H7 (cell line): Measurements from ENCODE around the gene TRPM2. TPM values are rescaled to one million over a fixed set of nuclear protein-coding genes. Genes with fewer than 3 reads are reported as not detected.
A peak's percentile ranks its signal among the peaks of the same experiment; 100 is the strongest.

Experiments used
- DNase-seq: peaks from one replicate; pipeline ENCODE4 v3.0.0; 2012
- H3K27me3 ChIP-seq: 2 replicates; pipeline ENCODE4 v1.6.0; 2011; ENCODE audit warnings: mild to moderate bottlenecking, low read length; ENCODE audit not compliant: control insufficient read depth, insufficient read depth
- H3K36me3 ChIP-seq: replicated peaks from 2 replicates; pipeline ENCODE4 v1.5.1; 2011; ENCODE audit warnings: low read length; ENCODE audit not compliant: control insufficient read depth, insufficient read depth
- H3K4me3 ChIP-seq: 2 replicates; pipeline ENCODE4 v1.5.1; 2011; ENCODE audit warnings: low read depth, mild to moderate bottlenecking, control low read depth, low read length, moderate library complexity; ENCODE audit not compliant: insufficient read depth
- total RNA-seq: library from RNA; depleted of rRNA; stranded (reverse); fragments of >200 nt; shearing (Covaris generic); gene quantifications from 2 replicates; pipeline ENCODE4 v1.2.3, GENCODE V29; 2014

The TRPM2 gene
- total RNA-seq, 1 experiment from 2014 or later, result 0.42 TPM

GRCh38 chr21:44377922-44378645, 24.7 kb downstream of the TRPM2 start:
- no peak for DNase-seq
- no peaks in the 10 kb centered on the region for H3K36me3 ChIP-seq
- H3K4me3 ChIP-seq, result no peak overlapping the region
- H3K27me3 ChIP-seq, result no peaks in the 10 kb centered on the region

GRCh38 chr21:44378646-44379514, 25.5 kb downstream of the TRPM2 start:
- H3K27me3 ChIP-seq, result no peaks in the 10 kb centered on the region
- H3K36me3 ChIP-seq, result no peaks in the 10 kb centered on the region
- no peak overlapping the region for H3K4me3 ChIP-seq
- DNase-seq, result peak; percentile 50

GRCh38 chr21:44379515-44379848, 26.1 kb downstream of the TRPM2 start:
- Histone ChIP-seq H3K36me3 (no peaks in the 10 kb centered on the region), H3K4me3 (no peak overlapping the region), H3K27me3 (no peaks in the 10 kb centered on the region)
- DNase-seq, result no peak

GRCh38 chr21:44379991-44380865, 26.8 kb downstream of the TRPM2 start:
- DNase-seq, result peak; percentile 82
- Histone ChIP-seq H3K36me3 (no peaks in the 10 kb centered on the region), H3K27me3 (no peaks in the 10 kb centered on the region), H3K4me3 (no peak overlapping the region)

DNA sequence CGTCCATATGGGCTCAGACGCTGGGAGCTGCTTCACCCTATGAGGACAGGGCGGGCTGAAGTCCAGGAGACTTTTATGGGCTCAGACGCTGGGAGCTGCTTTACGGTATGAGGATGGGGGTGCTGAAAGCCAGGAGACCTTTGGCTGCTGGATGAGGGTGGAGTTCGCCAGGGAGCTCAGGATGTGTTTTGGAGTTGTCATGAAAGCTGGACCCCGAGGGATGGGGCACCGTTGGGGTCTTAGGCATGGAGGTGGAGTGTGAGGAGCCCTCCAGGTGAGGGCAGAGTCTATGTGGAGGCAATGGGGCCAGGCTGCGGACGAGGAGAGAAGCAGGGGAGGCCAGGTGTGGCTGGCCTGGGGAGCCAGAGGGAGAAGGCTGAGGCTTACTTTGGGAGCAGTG, 27.5 kb downstream of the TRPM2 start:
- H3K27me3 ChIP-seq, result no peaks in the 10 kb centered on the region
- H3K4me3 ChIP-seq, result no peak overlapping the region
- no peaks in the 10 kb centered on the region for H3K36me3 ChIP-seq
- no peak for DNase-seq

GRCh38 chr21:44381874-44382273, 28.5 kb downstream of the TRPM2 start:
- H3K4me3 ChIP-seq, result no peak overlapping the region
- H3K27me3 ChIP-seq, result no peaks in the 10 kb centered on the region
- no peak for DNase-seq
- no peaks in the 10 kb centered on the region for H3K36me3 ChIP-seq

DNA sequence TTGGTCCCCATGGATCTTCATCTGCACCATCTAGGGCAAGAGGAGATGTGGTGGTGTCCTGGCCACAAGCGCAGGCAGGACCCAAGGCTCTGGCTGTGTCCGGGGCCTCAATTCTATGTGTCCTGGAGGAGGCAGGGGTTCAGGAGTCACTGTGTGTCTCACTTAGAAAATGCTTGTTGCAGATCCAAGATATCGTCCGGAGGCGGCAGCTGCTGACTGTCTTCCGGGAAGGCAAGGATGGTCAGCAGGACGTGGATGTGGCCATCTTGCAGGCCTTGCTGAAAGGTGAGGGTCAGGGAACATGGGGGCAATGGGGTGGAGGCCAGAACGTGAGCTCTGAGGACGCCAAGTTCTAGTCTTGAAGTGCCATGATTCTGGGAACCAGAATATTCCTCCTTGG, 29.1 kb downstream of the TRPM2 start:
- H3K4me3 ChIP-seq, result no peak overlapping the region
- H3K27me3 ChIP-seq, result no peaks in the 10 kb centered on the region
- H3K36me3 ChIP-seq, result no peaks in the 10 kb centered on the region
- no peak for DNase-seq

GRCh38 chr21:44383216-44383615, 29.8 kb downstream of the TRPM2 start:
- DNase-seq, result no peak
- no peaks in the 10 kb centered on the region for H3K36me3 ChIP-seq
- no peak overlapping the region for H3K4me3 ChIP-seq
- no peaks in the 10 kb centered on the region for H3K27me3 ChIP-seq

- no peak for DNase-seq
- Histone ChIP-seq H3K4me3 (no peak overlapping the region), H3K27me3 (no peaks in the 10 kb centered on the region), H3K36me3 (no peaks in the 10 kb centered on the region)
These were observed 31.5 kb downstream of the TRPM2 start for GRCh38 chr21:44384968-44385367.

DNA sequence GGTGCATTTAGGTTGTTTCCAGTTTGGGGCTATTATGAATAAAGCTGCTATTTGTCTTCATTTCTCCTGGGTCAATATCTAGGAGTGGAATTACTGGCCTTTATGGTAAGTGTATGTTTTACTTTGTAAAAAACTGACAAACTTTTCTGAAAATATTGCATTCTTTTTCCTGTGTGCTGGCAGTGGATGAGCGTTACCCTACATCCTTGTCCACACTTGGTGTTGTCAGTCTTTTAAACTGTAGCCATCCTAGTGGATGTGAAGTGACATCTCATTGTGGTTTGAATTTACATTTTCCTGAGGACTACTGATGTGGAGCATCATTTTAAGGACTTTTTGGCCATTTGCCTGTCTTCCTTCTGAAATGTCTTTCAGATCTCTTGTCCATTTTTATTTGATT, 35.9 kb downstream of the TRPM2 start:
- no peak overlapping the region for H3K4me3 ChIP-seq
- no peaks in the 10 kb centered on the region for H3K36me3 ChIP-seq
- no peak for DNase-seq
- no peaks in the 10 kb centered on the region for H3K27me3 ChIP-seq

DNA sequence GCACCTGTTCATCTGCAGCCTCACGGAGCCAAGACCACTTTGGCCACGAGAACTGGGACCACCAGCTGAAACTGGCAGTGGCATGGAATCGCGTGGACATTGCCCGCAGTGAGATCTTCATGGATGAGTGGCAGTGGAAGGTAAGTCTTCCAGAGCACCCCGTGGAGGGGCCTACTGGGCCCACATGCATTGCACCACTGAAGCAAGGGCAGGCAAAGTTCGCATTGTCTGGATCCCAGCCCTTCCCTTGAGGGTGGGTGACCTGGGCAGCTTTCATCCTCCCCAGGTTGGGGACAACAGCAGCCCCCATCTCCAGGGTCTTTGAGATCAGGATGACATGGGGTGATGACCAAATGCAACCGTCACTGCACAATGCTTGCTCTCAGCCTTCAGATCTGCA, 37.5 kb downstream of the TRPM2 start:
- H3K4me3 ChIP-seq, result no peak overlapping the region
- no peaks in the 10 kb centered on the region for H3K27me3 ChIP-seq
- DNase-seq, result no peak
- no peaks in the 10 kb centered on the region for H3K36me3 ChIP-seq

DNA sequence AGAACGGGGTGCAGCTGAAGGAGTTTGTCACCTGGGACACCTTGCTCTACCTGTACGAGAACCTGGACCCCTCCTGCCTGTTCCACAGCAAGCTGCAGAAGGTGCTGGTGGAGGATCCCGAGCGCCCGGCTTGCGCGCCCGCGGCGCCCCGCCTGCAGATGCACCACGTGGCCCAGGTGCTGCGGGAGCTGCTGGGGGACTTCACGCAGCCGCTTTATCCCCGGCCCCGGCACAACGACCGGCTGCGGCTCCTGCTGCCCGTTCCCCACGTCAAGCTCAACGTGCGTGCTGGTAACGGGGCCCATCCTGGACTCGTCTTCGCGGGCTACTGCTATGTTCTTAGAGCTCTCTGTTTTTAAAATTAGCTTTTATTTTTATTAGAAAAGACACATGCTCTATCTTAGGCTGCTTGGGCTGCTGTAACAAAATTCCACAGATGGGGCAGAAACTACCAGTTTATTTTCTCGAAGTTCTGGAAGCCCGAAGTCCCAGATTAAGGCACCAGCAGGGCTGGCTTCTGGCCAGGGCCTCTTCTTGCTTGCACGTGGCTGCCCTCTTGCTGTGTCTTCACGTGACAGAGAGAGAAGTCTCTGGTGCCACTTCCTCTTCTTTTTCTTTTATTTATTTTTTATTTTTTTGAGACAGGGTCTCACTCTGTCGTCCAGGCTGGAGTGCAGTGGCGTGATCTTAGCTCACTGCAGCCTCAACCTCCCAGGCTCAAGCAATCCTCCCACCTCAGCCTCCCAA, 38.1 kb downstream of the TRPM2 start:
- H3K4me3 ChIP-seq, result no peak overlapping the region
- DNase-seq, result no peak

DNA sequence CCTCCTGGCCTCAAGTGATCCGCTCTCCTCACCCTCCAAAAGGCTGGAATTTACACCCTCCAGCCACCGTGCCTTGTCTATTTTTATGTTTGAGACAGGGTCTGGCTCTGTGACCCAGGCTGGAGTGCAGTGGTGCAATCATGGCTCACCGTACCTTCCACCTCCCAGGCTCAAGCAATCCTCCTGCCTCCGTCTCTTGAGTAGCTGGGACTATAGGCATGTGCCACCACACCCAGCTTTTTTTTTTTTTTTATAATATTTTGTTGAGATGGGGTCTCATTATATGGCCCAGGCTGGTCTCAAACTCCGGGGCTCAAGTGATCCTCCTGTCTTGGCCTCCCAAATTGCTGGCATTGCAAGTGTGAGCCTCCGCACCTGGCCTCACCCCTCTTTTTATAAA, 38.8 kb downstream of the TRPM2 start:
- H3K4me3 ChIP-seq, result no peak overlapping the region
- DNase-seq, result no peak
- no peaks in the 10 kb centered on the region for H3K36me3 ChIP-seq
- no peaks in the 10 kb centered on the region for H3K27me3 ChIP-seq

More for the DNA sequence above, 38.1 kb downstream of the TRPM2 start:
- no peaks in the 10 kb centered on the region for H3K36me3 ChIP-seq
- no peaks in the 10 kb centered on the region for H3K27me3 ChIP-seq

- H3K4me3 ChIP-seq, result no peak overlapping the region
- H3K27me3 ChIP-seq, result no peaks in the 10 kb centered on the region
- DNase-seq, result peak; percentile 58
These were observed 39.5 kb downstream of the TRPM2 start for GRCh38 chr21:44392916-44393315.

More at GRCh38 chr21:44392916-44393315, 39.5 kb downstream of the TRPM2 start:
- H3K36me3 ChIP-seq, result no peaks in the 10 kb centered on the region
